Embryonic facial prominence (tissue), 1 donor: ENCODE results near the gene CACNA1D.
A peak's percentile ranks its signal among the peaks of the same experiment; 100 is the strongest.

Source experiments
- DNase-seq: peaks from one replicate; pipeline ENCODE4 v3.0.0-alpha.2; 2016; ENCODE audit errors: extremely low spot score

Gene CACNA1D

DNA sequence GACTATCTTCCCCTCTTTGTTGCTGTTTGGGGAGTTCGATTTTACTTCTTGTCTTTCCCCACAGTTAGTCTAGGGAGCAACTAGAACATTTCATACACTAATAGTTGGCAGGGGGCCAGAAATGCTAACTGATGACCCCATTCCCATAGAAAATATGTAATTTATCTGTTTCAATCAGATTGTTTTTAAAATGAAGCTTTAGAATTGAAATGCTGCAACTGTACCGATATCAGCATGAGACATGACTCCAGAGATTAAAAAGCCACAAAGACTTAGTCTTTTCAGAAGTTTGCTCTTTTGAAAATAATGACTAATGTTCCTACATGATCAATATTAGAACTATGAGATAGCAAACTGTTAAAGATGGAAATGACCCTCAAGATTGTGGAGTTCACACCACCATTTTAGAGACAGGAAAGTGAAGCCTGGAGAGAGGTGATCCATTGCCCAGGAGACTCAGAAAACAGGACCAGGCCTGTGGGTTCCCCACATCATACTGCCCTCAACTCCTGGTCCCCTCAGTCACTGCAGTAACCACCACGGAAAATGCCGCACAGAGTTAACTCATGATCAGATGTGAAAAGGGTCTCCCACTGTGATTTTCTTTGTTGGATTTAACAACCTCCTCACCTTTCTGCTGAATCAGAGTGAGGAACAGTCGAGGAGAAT is 221.5 kb downstream of the CACNA1D start:
- DNase-seq = no peak

DNA sequence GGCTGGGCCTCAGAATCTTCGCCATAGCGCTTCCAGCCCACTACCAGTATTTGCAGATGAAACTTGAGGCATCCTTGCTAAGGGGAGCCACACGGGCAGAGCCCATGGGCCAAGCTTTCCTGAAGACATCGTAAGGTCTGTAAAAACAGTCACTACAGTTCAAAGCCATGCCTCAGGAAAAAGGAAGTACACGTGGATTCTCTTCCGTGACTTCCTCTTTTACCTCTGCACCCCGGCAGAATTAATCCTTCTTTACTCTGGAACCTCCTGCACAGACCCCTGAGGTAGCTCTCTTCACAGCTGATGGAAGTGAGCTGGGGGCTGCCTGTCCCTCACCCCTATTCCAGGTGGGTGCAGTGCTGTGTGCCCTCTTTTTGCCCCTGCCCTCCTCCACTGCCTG is 222.6 kb downstream of the CACNA1D start:
- no peak for DNase-seq

DNA sequence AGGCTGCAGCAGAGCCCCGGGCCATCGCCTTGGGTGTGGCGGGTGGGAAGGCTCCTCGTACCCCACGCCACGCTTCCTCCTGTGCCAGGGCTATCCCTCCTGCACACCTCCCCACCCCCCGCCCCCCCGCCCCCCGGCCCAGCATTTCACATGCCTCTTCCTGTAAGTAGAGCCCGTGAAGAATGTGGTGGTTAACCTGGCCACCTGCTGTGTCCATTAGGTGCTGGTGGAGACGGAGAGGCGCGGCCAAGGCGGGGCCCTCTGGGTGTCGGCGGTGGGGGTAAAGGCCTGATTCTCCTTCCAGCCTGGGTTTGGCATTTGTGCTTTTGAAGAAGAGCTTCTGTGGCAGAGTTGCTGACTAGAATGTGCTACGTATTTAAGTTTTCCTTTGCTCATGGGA is 224.1 kb downstream of the CACNA1D start:
- DNase-seq = no peak

DNA sequence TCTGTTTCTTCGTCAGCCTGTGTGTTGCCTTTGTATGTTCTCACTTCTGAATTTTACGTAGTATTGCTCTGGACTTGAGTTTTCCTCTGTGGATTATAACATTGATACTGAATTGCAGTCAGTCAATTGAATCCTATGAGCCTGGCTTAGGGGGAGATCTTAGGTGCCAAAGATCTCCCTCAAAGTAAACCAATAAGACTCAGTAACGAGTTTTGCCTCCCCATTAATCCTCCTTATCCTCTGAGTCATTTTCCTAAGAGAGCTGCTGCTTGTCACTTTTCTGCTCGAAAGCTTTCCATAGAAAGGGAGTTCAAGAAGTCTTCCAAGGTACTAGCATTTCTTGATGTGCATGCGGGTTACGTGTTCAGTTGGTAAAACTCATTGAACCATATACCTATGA is 225.4 kb downstream of the CACNA1D start:
- DNase-seq = no peak

- DNase-seq = no peak
These were observed 227.0 kb downstream of the CACNA1D start for GRCh38 chr3:53721187-53722119.

DNA sequence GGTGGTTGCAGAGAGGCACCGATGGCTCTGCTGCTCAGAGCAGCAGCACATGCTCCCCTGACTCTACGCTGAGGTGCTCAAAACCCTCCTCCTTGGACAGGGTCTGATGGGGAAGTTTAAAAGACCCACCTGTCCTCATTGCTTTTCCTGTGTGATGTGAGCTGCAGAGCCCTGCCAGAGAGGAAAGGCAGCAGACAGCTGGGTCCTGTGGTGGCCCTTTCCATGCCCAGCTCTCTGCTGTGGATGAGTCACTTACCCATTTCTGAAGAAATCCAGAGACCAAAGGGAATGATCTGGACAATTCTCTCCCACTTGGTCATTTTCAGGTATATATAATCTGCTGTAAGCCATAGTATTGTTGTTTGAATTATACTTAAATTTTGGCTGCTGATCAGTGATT is 230.2 kb downstream of the CACNA1D start:
- no peak for DNase-seq

DNA sequence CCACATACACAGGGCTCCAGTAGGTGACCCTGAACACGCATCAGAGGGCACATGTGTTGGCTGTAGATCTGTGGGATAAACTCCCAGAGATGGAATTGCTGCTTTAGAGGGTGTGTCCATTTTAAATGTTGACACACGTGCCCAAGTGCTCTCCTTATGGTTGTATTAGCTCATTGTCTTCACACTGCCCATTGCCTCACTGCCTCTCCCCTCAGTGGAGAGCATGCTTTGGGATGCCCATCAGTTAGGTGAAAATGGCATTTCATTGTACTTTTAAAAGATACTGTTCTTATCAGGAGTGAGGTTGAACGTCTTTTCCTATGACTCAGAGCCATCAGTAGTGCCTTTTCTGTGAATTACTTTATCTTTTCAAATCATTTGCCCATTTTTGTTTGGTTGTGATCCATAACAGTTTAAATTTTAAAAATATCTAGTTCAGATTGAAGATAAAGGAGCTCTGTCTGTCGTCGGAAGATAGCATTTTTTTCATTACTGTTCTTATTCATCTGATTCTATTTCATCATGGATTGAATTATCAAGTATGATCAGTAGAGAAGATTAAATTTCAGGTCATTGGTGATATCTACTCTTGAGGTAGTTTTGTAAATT is 231.1 kb downstream of the CACNA1D start:
- no peak for DNase-seq

- no peak for DNase-seq
These were observed 232.2 kb downstream of the CACNA1D start for GRCh38 chr3:53726643-53727042.

DNA sequence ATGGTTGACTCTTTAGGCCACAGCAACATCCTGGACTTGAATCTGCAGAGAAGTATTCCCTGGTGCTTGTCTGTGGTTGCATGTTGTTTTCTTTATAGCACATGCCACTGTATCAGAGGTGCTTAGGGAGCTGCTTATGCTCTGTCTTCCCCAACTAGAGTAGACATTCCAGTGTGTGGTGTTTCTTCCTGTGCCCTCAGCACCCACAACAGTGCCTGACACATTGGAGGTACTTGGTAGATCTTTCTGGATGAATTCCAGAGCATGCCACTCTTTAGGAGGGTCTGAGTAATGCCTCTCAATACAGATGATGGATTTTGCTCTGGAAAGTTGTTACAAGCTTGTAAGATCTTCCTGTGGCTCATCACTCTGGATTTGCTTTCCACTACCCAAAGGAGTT is 234.2 kb downstream of the CACNA1D start:
- DNase-seq = no peak

DNA sequence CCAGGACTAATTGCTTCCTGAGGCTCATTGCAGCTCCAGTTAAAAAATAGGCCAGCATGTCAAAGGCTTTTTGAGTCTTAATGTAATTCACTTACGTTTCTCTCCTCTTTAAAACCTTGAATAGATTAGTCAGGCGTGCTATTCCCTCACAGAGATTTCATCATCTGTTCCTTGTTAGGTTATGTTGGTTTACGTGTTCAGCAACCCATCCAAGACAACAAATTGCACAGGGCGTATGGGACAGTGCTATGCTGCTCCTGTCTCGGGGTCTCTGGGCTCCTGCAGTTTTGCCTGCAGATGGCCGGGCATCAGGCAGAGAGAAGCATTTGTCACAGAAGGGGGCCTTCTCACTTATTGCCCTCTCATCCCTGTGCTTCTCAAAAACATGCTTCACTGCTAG is 234.7 kb downstream of the CACNA1D start:
- peak; percentile 58 for DNase-seq

- no peak for DNase-seq
These were observed 235.2 kb downstream of the CACNA1D start for GRCh38 chr3:53729618-53730017.

DNA sequence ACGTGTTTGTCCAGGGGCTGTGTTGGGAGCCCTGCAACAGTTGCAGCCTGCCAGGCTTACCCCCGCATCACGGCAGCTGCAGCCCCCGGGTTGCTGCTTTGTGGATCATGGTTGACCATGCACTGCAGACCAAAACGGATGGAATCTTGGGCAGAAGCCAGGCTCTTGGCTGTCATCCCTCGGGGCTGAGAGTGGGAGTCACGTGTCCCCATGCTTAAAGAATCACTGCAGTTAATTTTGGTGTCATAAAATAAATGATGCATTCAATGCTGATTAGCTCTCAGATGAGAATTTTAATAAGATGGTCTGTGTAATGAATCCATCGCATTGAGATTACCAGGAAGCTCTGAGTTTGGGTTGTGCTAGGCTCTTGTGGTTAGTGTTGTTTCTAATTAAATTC is 236.2 kb downstream of the CACNA1D start:
- no peak for DNase-seq

GRCh38 chr3:53731934-53732624 is 237.7 kb downstream of the CACNA1D start:
- no peak for DNase-seq

DNA sequence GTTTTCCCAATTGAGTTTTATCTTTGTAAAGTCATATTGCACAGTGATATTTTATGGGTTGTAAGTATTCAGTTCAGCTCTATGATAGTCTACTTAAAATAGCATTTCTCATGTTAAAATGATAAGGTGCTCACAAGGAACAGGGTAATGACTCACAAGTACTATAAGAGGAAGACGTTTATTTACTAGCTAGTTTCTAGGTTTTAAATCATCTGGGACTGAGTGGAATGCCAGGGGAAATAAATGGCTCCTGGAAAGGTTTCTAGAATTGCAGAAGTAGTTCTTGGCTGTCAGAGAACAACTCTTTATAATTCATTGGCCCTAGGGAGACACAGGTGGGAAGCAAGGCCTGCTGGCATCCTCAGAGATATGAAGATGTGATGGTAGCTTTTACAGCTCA is 239.0 kb downstream of the CACNA1D start:
- no peak for DNase-seq

GRCh38 chr3:53739966-53740365 is 245.6 kb downstream of the CACNA1D start:
- no peak for DNase-seq

DNA sequence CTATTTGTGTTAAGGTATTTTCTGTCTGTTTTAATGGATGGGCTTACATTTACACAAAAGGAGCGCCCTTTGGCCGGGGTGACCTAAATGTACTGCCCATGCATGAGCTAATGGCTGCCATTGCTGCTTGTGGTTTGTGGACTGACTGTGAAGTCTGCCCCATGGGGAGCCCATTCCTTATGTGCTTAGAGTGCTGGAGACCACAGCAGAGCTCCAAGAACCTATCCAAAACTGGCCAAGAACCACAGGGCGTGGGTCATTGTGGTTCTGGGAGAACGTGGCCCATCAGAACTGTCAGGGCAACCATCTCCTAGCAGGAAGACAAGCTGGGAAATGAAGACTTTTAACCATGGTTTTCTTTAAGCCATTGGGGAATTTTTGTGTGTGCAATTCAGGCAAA is 246.5 kb downstream of the CACNA1D start:
- no peak for DNase-seq

GRCh38 chr3:53744351-53744750 is 249.9 kb downstream of the CACNA1D start:
- no peak for DNase-seq

DNA sequence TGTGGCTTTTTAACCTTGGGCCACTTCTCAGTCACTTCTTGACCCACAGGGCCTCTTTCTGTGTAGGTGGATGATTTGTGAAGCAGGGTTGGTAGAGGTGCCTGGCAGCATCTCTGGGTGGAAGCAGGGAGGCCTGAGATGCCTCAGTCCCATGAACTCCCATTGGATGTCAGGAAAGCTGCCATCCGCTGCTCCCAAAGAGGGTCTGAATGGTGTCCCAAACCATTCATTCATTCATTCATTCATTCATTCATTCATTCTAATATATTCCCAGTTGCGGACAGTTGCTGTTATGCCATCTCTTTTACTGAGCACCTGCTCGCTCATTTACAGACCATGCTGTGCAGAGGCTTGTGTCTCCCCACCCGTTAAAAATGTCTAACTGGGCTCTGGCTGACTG is 253.1 kb downstream of the CACNA1D start:
- no peak for DNase-seq

DNA sequence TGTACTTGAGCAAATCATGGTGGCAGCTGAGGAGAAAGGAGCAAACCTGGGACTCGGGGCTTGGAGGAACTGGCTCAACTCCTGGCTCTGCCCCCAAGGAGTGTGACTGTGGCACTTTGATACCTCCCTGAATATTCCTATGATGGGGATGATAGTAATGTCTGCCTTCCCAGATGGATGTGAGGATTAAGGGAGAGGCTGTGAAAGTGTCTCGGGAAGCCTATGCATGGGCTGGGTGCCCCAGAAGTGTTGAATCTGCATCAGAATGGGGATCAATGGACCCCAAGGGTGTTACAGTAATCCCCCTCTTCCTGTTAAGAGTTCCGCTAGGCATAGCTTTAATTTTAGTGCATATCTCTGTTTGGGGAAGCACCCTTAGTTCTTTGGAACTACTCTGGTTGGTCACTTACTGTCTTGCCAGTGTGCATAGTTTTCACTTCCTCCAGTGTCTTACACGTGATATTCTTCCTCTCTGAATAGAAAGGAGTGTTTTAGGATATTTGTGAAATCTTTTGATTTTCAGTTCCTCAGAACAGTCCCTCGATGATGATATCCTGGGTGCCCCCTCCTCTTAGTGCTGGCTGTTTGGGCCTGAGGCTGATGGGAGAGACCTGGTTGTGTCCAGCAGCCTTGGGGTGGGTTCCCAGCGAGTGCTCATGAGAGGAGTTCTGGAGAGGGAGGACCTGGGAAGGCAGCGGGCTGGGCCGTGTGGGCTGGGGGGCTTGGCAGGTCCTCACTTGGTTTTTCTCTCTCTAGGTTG is 254.3 kb downstream of the CACNA1D start:
- no peak for DNase-seq

DNA sequence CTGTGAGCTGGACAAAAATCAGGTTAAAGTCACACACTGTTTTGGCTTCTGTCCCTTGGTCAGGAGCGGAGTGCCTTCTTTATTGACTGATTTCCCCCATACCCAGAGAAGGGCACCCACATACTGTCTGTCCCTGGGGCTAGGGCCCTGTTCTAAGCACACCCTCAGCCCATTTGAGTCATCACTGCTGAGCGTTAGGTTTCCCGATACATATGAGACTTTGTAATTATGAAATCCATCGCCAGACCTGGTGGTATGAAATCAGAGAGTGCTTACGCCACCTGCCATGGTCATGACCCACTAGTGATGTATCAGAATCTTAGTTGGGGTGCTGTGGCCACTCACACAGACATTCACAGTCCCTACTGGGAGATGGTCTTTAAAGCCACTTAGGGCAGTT is 255.0 kb downstream of the CACNA1D start:
- DNase-seq = no peak
